ENCODE data around the gene IRF2BP2.

IRF2BP2 gene

DNA sequence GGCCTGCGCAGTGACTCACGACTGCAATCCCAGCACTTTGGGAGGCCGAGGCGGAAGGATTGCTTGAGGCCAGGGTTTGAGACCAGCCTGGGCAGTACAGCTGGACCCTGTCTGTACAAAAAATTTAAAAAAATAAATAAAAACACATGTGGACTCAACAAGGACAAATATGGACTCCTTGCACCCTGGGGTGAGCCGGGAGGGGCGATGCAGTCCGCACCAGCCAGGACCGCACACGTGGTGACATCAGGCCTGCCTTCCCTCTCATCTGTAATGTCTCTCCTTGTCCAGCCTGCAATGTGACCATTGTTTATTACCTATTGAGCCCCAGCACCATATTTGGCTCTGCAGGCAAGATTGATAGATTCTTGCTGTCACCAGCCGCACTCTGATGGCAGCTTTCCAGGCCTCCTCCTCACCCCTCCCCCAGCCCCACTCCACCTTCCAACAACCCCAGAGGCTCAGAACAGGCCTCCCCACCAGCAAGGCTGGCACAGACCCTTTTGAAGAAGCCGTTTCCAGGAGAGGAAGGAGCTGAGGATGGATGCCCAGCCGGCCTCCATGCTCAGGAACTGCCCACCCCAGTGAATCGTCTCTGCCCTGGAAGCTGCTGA, 55.2 kb downstream of the IRF2BP2 start:
- no peak overlapping the region for H3K27ac ChIP-seq (ENCODE audit: low read length)
- no peak overlapping the region for H2AFZ ChIP-seq (ENCODE audit: low read length)
- H3K79me2 ChIP-seq (ENCODE audit: low read length) = no peaks in the 10 kb centered on the region
- H3K9me2 ChIP-seq (replicated peaks; ENCODE audit: insufficient read depth, low read length) = no peaks in the 10 kb centered on the region
- no peaks in the 10 kb centered on the region for H3K9me3 ChIP-seq (replicated peaks; ENCODE audit: insufficient read depth, low read length)
- H3K4me2 ChIP-seq (ENCODE audit: low read depth, low read length) = no peak overlapping the region
- no peak overlapping the region for H3K4me3 ChIP-seq (ENCODE audit: low read length)
- no peaks in the 10 kb centered on the region for H3K27me3 ChIP-seq (replicated peaks; ENCODE audit: insufficient read depth, low read length)
- no peak overlapping the region for H3K9ac ChIP-seq (ENCODE audit: low read length)
- no peaks in the 10 kb centered on the region for H3K4me1 ChIP-seq (ENCODE audit: low read length)
- no peak for DNase-seq
- H3F3A ChIP-seq (ENCODE audit: insufficient read depth, low read length) = no peaks in the 10 kb centered on the region
- TF ChIP-seq EZH2 (optimal IDR thresholded peaks at IDR 0.05; ENCODE audit: low read depth, low read length) (no peak), CTCF (IDR thresholded peaks at IDR 0.05; ENCODE audit: low read length) (no peak), EZH2phosphoT487 (IDR thresholded peaks at IDR 0.05; ENCODE audit: low read length) (no peak)
- H4K20me1 ChIP-seq (ENCODE audit: insufficient read depth, low read length) = no peaks in the 10 kb centered on the region
- no peaks in the 10 kb centered on the region for H3K36me3 ChIP-seq (replicated peaks; ENCODE audit: insufficient read depth, low read length)
